Epithelial cell of esophagus (primary cell): ENCODE data around the gene PPP2R5E.

Experiments
- DNase-seq: peaks from one replicate; pipeline ENCODE4 v3.0.0; 2010; ENCODE audit warnings: low read depth
- H3K4me3 ChIP-seq: 2 replicates; pipeline ENCODE4 v1.5.1; 2011; ENCODE audit warnings: mild to moderate bottlenecking, low read length, control low read depth
- CTCF ChIP-seq: IDR thresholded peaks from 2 replicates; pipeline ENCODE4 v1.5.1; 2011; ENCODE audit warnings: low read depth, mild to moderate bottlenecking, low read length, control low read depth, inconsistent platforms; ENCODE audit not compliant: insufficient read depth; ENCODE audit errors: missing control alignments

PPP2R5E gene

GRCh38 chr14:63345826-63346225 is 197.4 kb downstream of the PPP2R5E start:
- TF ChIP-seq CTCF = no peak
- H3K4me3 ChIP-seq = no peak overlapping the region
- DNase-seq = no peak

GRCh38 chr14:63344336-63344735 is 198.8 kb downstream of the PPP2R5E start:
- no peak overlapping the region for H3K4me3 ChIP-seq
- DNase-seq = no peak
- TF ChIP-seq CTCF = no peak

- peak; percentile 61 for DNase-seq
- H3K4me3 ChIP-seq = no peak overlapping the region
- TF ChIP-seq CTCF = no peak
Measured at GRCh38 chr14:63343878-63344277, 199.3 kb downstream of the PPP2R5E start.

- DNase-seq = peak; percentile 24
- TF ChIP-seq CTCF = no peak
- no peak overlapping the region for H3K4me3 ChIP-seq
Measured at GRCh38 chr14:63342371-63342770, 200.8 kb downstream of the PPP2R5E start.

GRCh38 chr14:63328787-63329737 is 214.1 kb downstream of the PPP2R5E start:
- DNase-seq = no peak
- no peak for TF ChIP-seq CTCF
- H3K4me3 ChIP-seq = no peak overlapping the region

GRCh38 chr14:63326840-63327239 is 216.3 kb downstream of the PPP2R5E start:
- no peak overlapping the region for H3K4me3 ChIP-seq
- DNase-seq = no peak
- TF ChIP-seq CTCF = no peak
